NT2/D1 (cell line): ENCODE results near the gene FAF2.

Experiments
- DNase-seq: peaks from one replicate; pipeline ENCODE4 v3.0.0-alpha.2; 2011; ENCODE audit warnings: low read depth, low spot score
- H3K27me3 ChIP-seq: 2 replicates; pipeline ENCODE4 v1.6.0; 2011; ENCODE audit warnings: mild to moderate bottlenecking; ENCODE audit not compliant: insufficient read length, insufficient read depth
- H3K36me3 ChIP-seq: 2 replicates; pipeline ENCODE4 v1.6.1; 2011; ENCODE audit warnings: mild to moderate bottlenecking, low read length, mixed read lengths; ENCODE audit not compliant: insufficient read depth, insufficient read length
- H3K4me1 ChIP-seq: 2 replicates; pipeline ENCODE4 v1.5.1; 2011; ENCODE audit not compliant: insufficient read depth, insufficient read length
- H3K4me3 ChIP-seq: 2 replicates; pipeline ENCODE4 v1.5.1; 2011; ENCODE audit warnings: low read depth; ENCODE audit not compliant: insufficient read length
- H3K9ac ChIP-seq: 2 replicates; pipeline ENCODE4 v1.6.0; 2011; ENCODE audit warnings: low read depth; ENCODE audit not compliant: insufficient read length
- H3K9me3 ChIP-seq: 2 replicates; pipeline ENCODE4 v1.5.1; 2011; ENCODE audit warnings: mild to moderate bottlenecking, low read length; ENCODE audit not compliant: insufficient read depth
- SUZ12 ChIP-seq: IDR thresholded peaks from 2 replicates; pipeline ENCODE4 v1.6.1; 2011; ENCODE audit not compliant: insufficient read length, insufficient read depth; ENCODE audit errors: extremely low read depth
- YY1 ChIP-seq: IDR thresholded peaks from 2 replicates; pipeline ENCODE4 v1.6.1; 2011; ENCODE audit not compliant: insufficient read length, insufficient read depth
- ZNF274 ChIP-seq: IDR thresholded peaks from 2 replicates; pipeline ENCODE4 v1.6.1; 2011; ENCODE audit warnings: mild to moderate bottlenecking, low read depth, low read length

FAF2 gene

GRCh38 chr5:176413709-176414191 lies 34.4 kb upstream of the FAF2 start:
- H3K9ac ChIP-seq, result no peak overlapping the region
- no peak overlapping the region for H3K4me3 ChIP-seq
- DNase-seq, result no peak
- TF ChIP-seq ZNF274 (no peak), YY1 (no peak), SUZ12 (no peak)
- H3K9me3 ChIP-seq, result peaks cover 15% of the 10 kb centered on the region; the same call in 1 of the 2 replicates
- peaks cover 9% of the 10 kb centered on the region for H3K27me3 ChIP-seq
- peaks cover 3% of the 10 kb centered on the region for H3K4me1 ChIP-seq
- peaks cover 19% of the 10 kb centered on the region for H3K36me3 ChIP-seq

DNA sequence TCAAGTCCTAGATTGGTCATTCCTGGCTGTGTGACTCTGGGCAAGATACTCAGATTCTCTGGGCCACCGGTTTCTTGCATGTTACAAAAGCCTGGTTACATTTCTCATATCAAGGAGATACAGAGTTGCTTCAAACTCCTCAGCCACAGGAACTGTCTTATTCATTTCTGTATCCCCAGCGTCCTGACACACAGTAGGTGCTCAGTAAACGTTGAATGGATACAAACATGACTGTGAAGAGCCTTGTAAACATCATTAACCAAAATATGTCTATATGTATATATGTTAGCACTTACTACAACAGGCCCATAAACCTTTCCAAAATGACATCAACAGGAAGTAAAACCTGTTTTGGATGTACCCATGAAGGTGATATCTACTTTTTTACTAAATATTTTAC lies 33.5 kb upstream of the FAF2 start:
- H3K27me3 ChIP-seq, result peaks cover 9% of the 10 kb centered on the region
- peaks cover 3% of the 10 kb centered on the region for H3K4me1 ChIP-seq
- H3K36me3 ChIP-seq, result peaks cover 17% of the 10 kb centered on the region
- TF ChIP-seq YY1 (no peak), ZNF274 (no peak), SUZ12 (no peak)
- H3K9me3 ChIP-seq, result peaks cover 15% of the 10 kb centered on the region; the same call in 1 of the 2 replicates
- DNase-seq, result no peak
- no peak overlapping the region for H3K4me3 ChIP-seq
- H3K9ac ChIP-seq, result no peak overlapping the region

- Histone ChIP-seq H3K36me3 (peaks cover 10% of the 10 kb centered on the region), H3K4me1 (peaks cover 3% of the 10 kb centered on the region), H3K27me3 (peaks cover 9% of the 10 kb centered on the region), H3K4me3 (peak overlapping the region; percentile 74), H3K9ac (peak overlapping the region; percentile 82), H3K9me3 (peaks cover 19% of the 10 kb centered on the region)
- no peak for DNase-seq
- TF ChIP-seq YY1 (no peak), ZNF274 (no peak), SUZ12 (no peak)
These were observed 32.8 kb upstream of the FAF2 start for GRCh38 chr5:176415240-176415951.

- peak within 1 kb of the TSS; percentile 82 for H3K9ac ChIP-seq
- DNase-seq, result peak; percentile 71
- peak within 1 kb of the TSS; percentile 74 for H3K4me3 ChIP-seq
- no peak for TF ChIP-seq YY1
- no peak for TF ChIP-seq ZNF274
- no peak for TF ChIP-seq SUZ12
- H3K36me3 ChIP-seq, result peaks cover 4% of the 10 kb centered on the region
- H3K4me1 ChIP-seq, result peaks cover 3% of the 10 kb centered on the region
- H3K27me3 ChIP-seq, result peaks cover 9% of the 10 kb centered on the region
- H3K9me3 ChIP-seq, result peaks cover 27% of the 10 kb centered on the region
These were observed 31.9 kb upstream of the FAF2 start, which contains the start of gene CLTB for GRCh38 chr5:176415952-176416924. Gene CLTB, minus strand, starts transcription at chr5:176416539. Its CDS starts 176 bp downstream, at chr5:176416363.

- TF ChIP-seq SUZ12, result no peak
- no peak for TF ChIP-seq ZNF274
- TF ChIP-seq YY1, result no peak
- DNase-seq, result no peak
- Histone ChIP-seq H3K9me3 (peaks cover 28% of the 10 kb centered on the region), H3K4me3 (no peak overlapping the region), H3K4me1 (peaks cover 3% of the 10 kb centered on the region), H3K27me3 (peaks cover 9% of the 10 kb centered on the region), H3K36me3 (peaks cover 4% of the 10 kb centered on the region), H3K9ac (peak overlapping the region; percentile 32)
These were observed 31.2 kb upstream of the FAF2 start for GRCh38 chr5:176416965-176417364.

DNA sequence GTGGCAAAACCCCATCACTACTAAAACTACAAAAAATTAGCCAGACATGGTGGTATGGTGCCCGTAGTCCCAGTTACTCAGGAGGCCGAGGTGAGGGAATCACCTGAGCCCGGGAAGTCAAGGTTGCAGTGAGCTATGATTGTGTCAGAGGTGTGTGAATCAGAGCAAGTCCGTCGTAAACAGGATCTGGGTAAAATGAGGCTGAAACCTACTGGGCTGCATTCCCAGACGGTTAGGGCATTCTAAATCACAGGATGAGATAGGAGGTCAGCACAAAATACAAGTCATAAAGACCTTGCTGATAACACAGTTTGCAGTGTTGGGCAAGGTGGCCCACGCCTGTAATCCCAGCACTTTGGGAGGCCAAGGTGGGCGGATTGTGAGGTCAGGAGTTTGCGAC lies 29.9 kb upstream of the FAF2 start:
- H3K27me3 ChIP-seq, result peaks cover 9% of the 10 kb centered on the region

GRCh38 chr5:176420086-176420485 lies 28.1 kb upstream of the FAF2 start:
- peaks cover 3% of the 10 kb centered on the region for H3K4me1 ChIP-seq
- H3K4me3 ChIP-seq, result no peak overlapping the region
- no peak overlapping the region for H3K9ac ChIP-seq
- no peak for DNase-seq
- TF ChIP-seq ZNF274 (no peak), YY1 (no peak), SUZ12 (no peak)
- H3K36me3 ChIP-seq, result no peaks in the 10 kb centered on the region
- peaks cover 9% of the 10 kb centered on the region for H3K27me3 ChIP-seq
- peaks cover 28% of the 10 kb centered on the region for H3K9me3 ChIP-seq

More for the DNA sequence above, 29.9 kb upstream of the FAF2 start:
- Histone ChIP-seq H3K4me1 (peaks cover 3% of the 10 kb centered on the region), H3K4me3 (no peak overlapping the region), H3K9ac (no peak overlapping the region), H3K36me3 (peaks cover 1% of the 10 kb centered on the region), H3K9me3 (peaks cover 28% of the 10 kb centered on the region)
- TF ChIP-seq YY1 (no peak), SUZ12 (no peak), ZNF274 (no peak)
- no peak for DNase-seq
